HEK293 (cell line): ENCODE results near the gene ACKR4.

Experiments
- CTCF ChIA-PET: fragments of 350-600 bp; formaldehyde crosslinking; extraction: SDS; loops from one replicate; lab custom pipeline; 2021; ENCODE audit warnings: antibody characterized with exemption; lab: Yijun Ruan, JAX
- POLR2A ChIA-PET: fragments of 300-600 bp; formaldehyde crosslinking; extraction: SDS; loops from one replicate; lab custom pipeline; 2020; ENCODE audit warnings: antibody characterized with exemption, inconsistent platforms; lab: Yijun Ruan, JAX
- H3K27ac ChIP-seq: fragments of 200-500 bp; sonication (Bioruptor generic); 2 replicates; pipeline ENCODE4 v1.5.1; 2014; ENCODE audit warnings: low read depth, low read length, control low read depth, inconsistent platforms; ENCODE audit errors: extremely low read depth
- H3K36me3 ChIP-seq, 2 experiments: fragments of 200-500 bp in 1 of 2; sonication (Bioruptor generic) in 1 of 2; 1 replicate in 1 of 2; 2 replicates in 1 of 2; pipeline ENCODE4 v1.5.1; 2014 to 2017; ENCODE audit warnings: inconsistent platforms in 2 of 2, low read length in 2 of 2; ENCODE audit not compliant: control insufficient read depth in 2 of 2, insufficient read depth in 1 of 2
- H3K4me1 ChIP-seq: fragments of 200-500 bp; sonication (Bioruptor generic); 2 replicates; pipeline ENCODE4 v1.5.1; 2014; ENCODE audit warnings: mild to moderate bottlenecking, low read length, inconsistent platforms; ENCODE audit not compliant: control insufficient read depth, insufficient read depth
- H3K4me3 ChIP-seq: 2 replicates; pipeline ENCODE4 v1.5.1; 2011; ENCODE audit warnings: low read depth, mild to moderate bottlenecking, control low read depth, low read length, moderate library complexity
- H3K9me3 ChIP-seq: fragments of 200-500 bp; sonication (Bioruptor generic); 2 replicates; pipeline ENCODE4 v1.5.1; 2014; ENCODE audit warnings: low read depth, low read length, inconsistent platforms; ENCODE audit not compliant: control insufficient read depth, insufficient read depth
- BCL11B ChIP-seq: fragments of 450-650 bp; formaldehyde crosslinking; IDR thresholded peaks from 2 replicates; pipeline ENCODE4 v1.5.1; 2016; ENCODE audit warnings: low read depth, missing biosample characterization, missing genetic modification characterization
- FEZF1 ChIP-seq: fragments of 450-650 bp; formaldehyde crosslinking; IDR thresholded peaks from 2 replicates; pipeline ENCODE4 v1.5.1; 2016; ENCODE audit warnings: missing biosample characterization, missing genetic modification characterization
- ZBTB48 ChIP-seq: fragments of 450-650 bp; formaldehyde crosslinking; IDR thresholded peaks from 2 replicates; pipeline ENCODE4 v1.5.1; 2016; ENCODE audit warnings: missing biosample characterization, missing genetic modification characterization
- ZFP3 ChIP-seq: fragments of 450-650 bp; formaldehyde crosslinking; IDR thresholded peaks from 2 replicates; pipeline ENCODE4 v1.5.1; 2016; ENCODE audit warnings: low read depth, missing biosample characterization, missing genetic modification characterization
- ZNF157 ChIP-seq: fragments of 450-650 bp; formaldehyde crosslinking; IDR thresholded peaks from 2 replicates; pipeline ENCODE4 v1.5.1; 2016; ENCODE audit warnings: missing biosample characterization, missing genetic modification characterization
- ZNF169 ChIP-seq: fragments of 450-650 bp; formaldehyde crosslinking; IDR thresholded peaks from 2 replicates; pipeline ENCODE4 v1.5.1; 2016; ENCODE audit warnings: missing biosample characterization, missing genetic modification characterization
- ZNF274 ChIP-seq, 2 experiments: fragments of 200-500 bp in 1 of 2; fragments of 450-650 bp in 1 of 2; sonication (Bioruptor generic) in 1 of 2; formaldehyde crosslinking in 1 of 2; IDR thresholded peaks; 2 replicates each; pipeline versions ENCODE4 v1.5.1 to v1.6.1; 2014 to 2016; ENCODE audit warnings: borderline replicate concordance in 1 of 2, inconsistent platforms in 1 of 2, low read length in 1 of 2, missing biosample characterization in 1 of 2, missing genetic modification characterization in 1 of 2
- ZNF501 ChIP-seq: fragments of 450-650 bp; formaldehyde crosslinking; IDR thresholded peaks from 2 replicates; pipeline ENCODE4 v1.5.1; 2016; ENCODE audit warnings: missing biosample characterization, missing genetic modification characterization
- ZNF529 ChIP-seq: fragments of 450-650 bp; formaldehyde crosslinking; IDR thresholded peaks from 2 replicates; pipeline ENCODE4 v1.5.1; 2017; ENCODE audit warnings: missing genetic modification characterization, missing biosample characterization; ENCODE audit not compliant: insufficient replicate concordance
- ZNF626 ChIP-seq: fragments of 450-650 bp; sonication (Bioruptor Pico); formaldehyde crosslinking; IDR thresholded peaks from 2 replicates; pipeline ENCODE4 v1.5.1; 2018; ENCODE audit warnings: missing biosample characterization, missing genetic modification characterization, inconsistent platforms
- ZNF670 ChIP-seq: fragments of 450-650 bp; formaldehyde crosslinking; IDR thresholded peaks from 2 replicates; pipeline ENCODE4 v1.5.1; 2016; ENCODE audit warnings: missing biosample characterization, missing genetic modification characterization, low read depth
- TF ChIP-seq, protein P1 (sequence below): fragments of 450-650 bp; IDR thresholded peaks from 2 replicates; pipeline ENCODE4 v1.5.1; 2018; ENCODE audit warnings: missing biosample characterization, mild to moderate bottlenecking, missing genetic modification characterization
- TF ChIP-seq, protein P2 (sequence below): fragments of 450-650 bp; formaldehyde crosslinking; IDR thresholded peaks from 2 replicates; pipeline ENCODE4 v1.5.1; 2016; ENCODE audit warnings: missing biosample characterization, missing genetic modification characterization
- TF ChIP-seq, protein P3 (sequence below): fragments of 450-650 bp; formaldehyde crosslinking; IDR thresholded peaks from 2 replicates; pipeline ENCODE4 v1.5.1; 2016; ENCODE audit warnings: missing biosample characterization, missing genetic modification characterization, borderline replicate concordance

ACKR4 gene

DNA sequence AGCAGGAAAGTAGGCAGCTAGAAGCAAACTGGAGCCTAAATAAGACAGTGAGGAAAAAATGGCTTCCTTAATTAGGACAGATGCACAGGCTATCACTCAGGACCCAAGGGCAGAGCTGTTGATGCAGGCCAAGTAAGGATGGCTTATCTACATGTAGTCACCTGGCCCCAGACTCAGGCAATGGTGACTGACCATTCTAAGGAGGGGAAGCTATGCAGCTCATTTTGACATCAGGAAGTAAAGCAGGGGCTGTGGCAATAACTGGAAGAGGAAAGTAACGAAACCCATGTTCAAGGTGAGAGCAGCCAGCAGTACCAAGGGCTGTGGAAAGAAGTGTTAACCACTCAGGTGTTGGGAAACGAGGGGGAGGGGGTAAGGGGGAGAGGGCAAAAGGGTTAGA lies 46.3 kb downstream of the ACKR4 start:
- Histone ChIP-seq H3K4me3 (no peak overlapping the region), H3K9me3 (no peaks in the 10 kb centered on the region), H3K36me3 (peaks cover 0 to 22% of the 10 kb centered on the region in 2 experiments), H3K27ac (no peak overlapping the region), H3K4me1 (no peaks in the 10 kb centered on the region)
- TF ChIP-seq, protein P1, sequence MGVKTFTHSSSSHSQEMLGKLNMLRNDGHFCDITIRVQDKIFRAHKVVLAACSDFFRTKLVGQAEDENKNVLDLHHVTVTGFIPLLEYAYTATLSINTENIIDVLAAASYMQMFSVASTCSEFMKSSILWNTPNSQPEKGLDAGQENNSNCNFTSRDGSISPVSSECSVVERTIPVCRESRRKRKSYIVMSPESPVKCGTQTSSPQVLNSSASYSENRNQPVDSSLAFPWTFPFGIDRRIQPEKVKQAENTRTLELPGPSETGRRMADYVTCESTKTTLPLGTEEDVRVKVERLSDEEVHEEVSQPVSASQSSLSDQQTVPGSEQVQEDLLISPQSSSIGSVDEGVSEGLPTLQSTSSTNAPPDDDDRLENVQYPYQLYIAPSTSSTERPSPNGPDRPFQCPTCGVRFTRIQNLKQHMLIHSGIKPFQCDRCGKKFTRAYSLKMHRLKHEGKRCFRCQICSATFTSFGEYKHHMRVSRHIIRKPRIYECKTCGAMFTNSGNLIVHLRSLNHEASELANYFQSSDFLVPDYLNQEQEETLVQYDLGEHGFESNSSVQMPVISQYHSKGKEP (tag by site-specific recombination): no peak
- TF ChIP-seq ZFP3: no peak
- TF ChIP-seq, protein P2, sequence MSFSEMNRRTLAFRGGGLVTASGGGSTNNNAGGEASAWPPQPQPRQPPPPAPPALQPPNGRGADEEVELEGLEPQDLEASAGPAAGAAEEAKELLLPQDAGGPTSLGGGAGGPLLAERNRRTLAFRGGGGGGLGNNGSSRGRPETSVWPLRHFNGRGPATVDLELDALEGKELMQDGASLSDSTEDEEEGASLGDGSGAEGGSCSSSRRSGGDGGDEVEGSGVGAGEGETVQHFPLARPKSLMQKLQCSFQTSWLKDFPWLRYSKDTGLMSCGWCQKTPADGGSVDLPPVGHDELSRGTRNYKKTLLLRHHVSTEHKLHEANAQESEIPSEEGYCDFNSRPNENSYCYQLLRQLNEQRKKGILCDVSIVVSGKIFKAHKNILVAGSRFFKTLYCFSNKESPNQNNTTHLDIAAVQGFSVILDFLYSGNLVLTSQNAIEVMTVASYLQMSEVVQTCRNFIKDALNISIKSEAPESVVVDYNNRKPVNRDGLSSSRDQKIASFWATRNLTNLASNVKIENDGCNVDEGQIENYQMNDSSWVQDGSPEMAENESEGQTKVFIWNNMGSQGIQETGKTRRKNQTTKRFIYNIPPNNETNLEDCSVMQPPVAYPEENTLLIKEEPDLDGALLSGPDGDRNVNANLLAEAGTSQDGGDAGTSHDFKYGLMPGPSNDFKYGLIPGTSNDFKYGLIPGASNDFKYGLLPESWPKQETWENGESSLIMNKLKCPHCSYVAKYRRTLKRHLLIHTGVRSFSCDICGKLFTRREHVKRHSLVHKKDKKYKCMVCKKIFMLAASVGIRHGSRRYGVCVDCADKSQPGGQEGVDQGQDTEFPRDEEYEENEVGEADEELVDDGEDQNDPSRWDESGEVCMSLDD (tag by site-specific recombination): no peak
- TF ChIP-seq BCL11B (tag by site-specific recombination): no peak
- no peak for TF ChIP-seq ZNF529 (tag by site-specific recombination)
- TF ChIP-seq, protein P3, sequence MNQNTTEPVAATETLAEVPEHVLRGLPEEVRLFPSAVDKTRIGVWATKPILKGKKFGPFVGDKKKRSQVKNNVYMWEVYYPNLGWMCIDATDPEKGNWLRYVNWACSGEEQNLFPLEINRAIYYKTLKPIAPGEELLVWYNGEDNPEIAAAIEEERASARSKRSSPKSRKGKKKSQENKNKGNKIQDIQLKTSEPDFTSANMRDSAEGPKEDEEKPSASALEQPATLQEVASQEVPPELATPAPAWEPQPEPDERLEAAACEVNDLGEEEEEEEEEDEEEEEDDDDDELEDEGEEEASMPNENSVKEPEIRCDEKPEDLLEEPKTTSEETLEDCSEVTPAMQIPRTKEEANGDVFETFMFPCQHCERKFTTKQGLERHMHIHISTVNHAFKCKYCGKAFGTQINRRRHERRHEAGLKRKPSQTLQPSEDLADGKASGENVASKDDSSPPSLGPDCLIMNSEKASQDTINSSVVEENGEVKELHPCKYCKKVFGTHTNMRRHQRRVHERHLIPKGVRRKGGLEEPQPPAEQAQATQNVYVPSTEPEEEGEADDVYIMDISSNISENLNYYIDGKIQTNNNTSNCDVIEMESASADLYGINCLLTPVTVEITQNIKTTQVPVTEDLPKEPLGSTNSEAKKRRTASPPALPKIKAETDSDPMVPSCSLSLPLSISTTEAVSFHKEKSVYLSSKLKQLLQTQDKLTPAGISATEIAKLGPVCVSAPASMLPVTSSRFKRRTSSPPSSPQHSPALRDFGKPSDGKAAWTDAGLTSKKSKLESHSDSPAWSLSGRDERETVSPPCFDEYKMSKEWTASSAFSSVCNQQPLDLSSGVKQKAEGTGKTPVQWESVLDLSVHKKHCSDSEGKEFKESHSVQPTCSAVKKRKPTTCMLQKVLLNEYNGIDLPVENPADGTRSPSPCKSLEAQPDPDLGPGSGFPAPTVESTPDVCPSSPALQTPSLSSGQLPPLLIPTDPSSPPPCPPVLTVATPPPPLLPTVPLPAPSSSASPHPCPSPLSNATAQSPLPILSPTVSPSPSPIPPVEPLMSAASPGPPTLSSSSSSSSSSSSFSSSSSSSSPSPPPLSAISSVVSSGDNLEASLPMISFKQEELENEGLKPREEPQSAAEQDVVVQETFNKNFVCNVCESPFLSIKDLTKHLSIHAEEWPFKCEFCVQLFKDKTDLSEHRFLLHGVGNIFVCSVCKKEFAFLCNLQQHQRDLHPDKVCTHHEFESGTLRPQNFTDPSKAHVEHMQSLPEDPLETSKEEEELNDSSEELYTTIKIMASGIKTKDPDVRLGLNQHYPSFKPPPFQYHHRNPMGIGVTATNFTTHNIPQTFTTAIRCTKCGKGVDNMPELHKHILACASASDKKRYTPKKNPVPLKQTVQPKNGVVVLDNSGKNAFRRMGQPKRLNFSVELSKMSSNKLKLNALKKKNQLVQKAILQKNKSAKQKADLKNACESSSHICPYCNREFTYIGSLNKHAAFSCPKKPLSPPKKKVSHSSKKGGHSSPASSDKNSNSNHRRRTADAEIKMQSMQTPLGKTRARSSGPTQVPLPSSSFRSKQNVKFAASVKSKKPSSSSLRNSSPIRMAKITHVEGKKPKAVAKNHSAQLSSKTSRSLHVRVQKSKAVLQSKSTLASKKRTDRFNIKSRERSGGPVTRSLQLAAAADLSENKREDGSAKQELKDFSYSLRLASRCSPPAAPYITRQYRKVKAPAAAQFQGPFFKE (tag by site-specific recombination): no peak
- no peak for TF ChIP-seq ZNF626
- no peak for TF ChIP-seq FEZF1 (tag by site-specific recombination)
- POLR2A ChIA-PET: no interaction called here
- CTCF ChIA-PET: interaction anchor here (0.6 to 3.1 kb wide), 8 partner anchors 17 to 619 kb away, joined by 3 to 28 read pairs (median 4); no protein-coding TSS in a partner anchor

DNA sequence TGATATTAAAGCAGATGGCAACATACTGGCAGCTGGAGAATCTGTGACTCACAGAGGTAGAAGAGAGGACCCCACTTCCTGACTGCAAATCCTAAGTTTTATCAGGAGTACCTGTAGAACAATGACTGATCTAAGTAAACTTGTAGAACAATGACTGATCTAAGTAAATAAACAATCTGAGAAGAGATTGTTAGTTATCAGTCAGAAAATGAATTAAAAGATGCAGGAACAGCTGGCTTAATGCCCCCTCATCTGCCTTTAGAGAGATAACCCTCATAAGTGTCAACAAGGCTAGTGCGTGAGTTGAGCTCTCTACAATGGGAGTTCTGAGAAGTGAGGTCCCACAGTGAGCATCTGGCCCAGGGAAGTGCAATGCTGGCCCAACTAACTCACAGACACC lies 48.0 kb downstream of the ACKR4 start:
- ChIA-PET POLR2A (no interaction called here), CTCF (interaction anchor here (1.0 kb wide), 1 partner anchor 9 kb away, joined by 3 read pairs; no protein-coding TSS in a partner anchor)
- TF ChIP-seq ZNF501 (tag by site-specific recombination) (no peak), ZNF169 (no peak), ZBTB48 (no peak), ZNF670 (no peak), ZNF274 (IDR thresholded peaks at IDR 0.05; ENCODE audit: low read length) (no peak), ZNF274 (tag by site-specific recombination; IDR thresholded peaks at IDR 0.05; ENCODE audit: borderline replicate concordance) (no peak), ZNF157 (tag by site-specific recombination) (no peak)
- Histone ChIP-seq H3K9me3 (no peaks in the 10 kb centered on the region), H3K27ac (no peak overlapping the region), H3K36me3 (peaks cover 0 to 14% of the 10 kb centered on the region in 2 experiments; a peak in 2 of 3 replicates), H3K4me3 (no peak overlapping the region), H3K4me1 (no peaks in the 10 kb centered on the region)
